Stomach (tissue), 9 donors: Measurements from ENCODE around the gene CPVL. TPM values are rescaled to one million over a fixed set of nuclear protein-coding genes. Genes with fewer than 3 reads are reported as not detected.
A peak's percentile ranks its signal among the peaks of the same experiment; 100 is the strongest.

ENCODE experiments used
- DNase-seq, 2 donors: peaks; one replicate each; pipeline versions ENCODE4 v3.0.0 to v3.0.0-alpha.2; 2013 to 2019
- H3K27ac ChIP-seq, 5 donors: fragments of 200-600 bp in 4 of 5; sonication (generic) in 4 of 5; one replicate each; pipeline ENCODE4 v1.5.1; 2013 to 2019; ENCODE audit warnings: mild to moderate bottlenecking in 1 of 5, moderate library complexity in 1 of 5
- H3K27me3 ChIP-seq, 3 donors: fragments of 200-600 bp; sonication (generic); one replicate each; pipeline ENCODE4 v1.5.1; 2017 to 2019; ENCODE audit warnings: mixed run types in 1 of 3
- H3K36me3 ChIP-seq, 4 donors: fragments of 200-600 bp; sonication (generic); 1 replicate in 3 of 4; 2 replicates in 1 of 4; pipeline ENCODE4 v1.5.1; 2016 to 2019
- H3K4me1 ChIP-seq, 4 donors: fragments of 200-600 bp; sonication (generic); one replicate each; pipeline ENCODE4 v1.5.1; 2016 to 2019
- H3K4me3 ChIP-seq, 4 donors: fragments of 200-600 bp; sonication (generic) in 3 of 4; one replicate each; pipeline ENCODE4 v1.5.1; 2016 to 2019; ENCODE audit warnings: mild to moderate bottlenecking in 1 of 4
- H3K9me3 ChIP-seq, 4 donors: fragments of 200-600 bp; sonication (generic); one replicate each; pipeline ENCODE4 v1.5.1; 2016 to 2019
- CTCF ChIP-seq, 7 experiments: fragments of 450-650 bp in 4 of 7; fragments of 200-600 bp in 3 of 7; sonication (generic) in 3 of 7; IDR thresholded peaks; one replicate each; pipeline ENCODE4 v1.5.1; 2016 to 2019; ENCODE audit warnings: antibody characterized with exemption in 7 of 7, control low read depth in 2 of 7, mild to moderate bottlenecking in 1 of 7
- EP300 ChIP-seq: sonication (generic); formaldehyde crosslinking; IDR thresholded peaks from one replicate; pipeline ENCODE4 v1.6.1; 2017; ENCODE audit warnings: antibody characterized with exemption
- POLR2A ChIP-seq, 4 donors: fragments of 450-650 bp; IDR thresholded peaks; one replicate each; pipeline ENCODE4 v1.6.1; 2016; ENCODE audit warnings: antibody characterized with exemption in 4 of 4, control low read depth in 2 of 4, mild to moderate bottlenecking in 1 of 4, moderate library complexity in 1 of 4
- POLR2AphosphoS5 ChIP-seq, 3 donors: sonication (generic); formaldehyde crosslinking; IDR thresholded peaks; one replicate each; pipeline ENCODE4 v1.6.1; 2016; ENCODE audit warnings: antibody characterized with exemption in 3 of 3
- WGBS, 5 donors: extraction: QIAGEN DNeasy Blood & Tissue Kit in 3 of 5; methylation state at CpG; one replicate each; pipeline versions ENCODE4 v1.1.5 to v1.1.7; 2013 to 2018; 5-methylcytosine and 5-hydroxymethylcytosine counted together
- intact Hi-C: fragments of 100-400 bp; cut with DNase I; formaldehyde crosslinking; loops from one replicate; pipeline ENCODE4 v1.15.1; 2023; ENCODE audit warnings: low total_unique reads
- polyA plus RNA-seq, 3 donors: library from polyadenylated mRNA; stranded (reverse); fragments of 200-250 nt; gene quantifications; one replicate each; pipeline ENCODE4 v1.2.3, GENCODE V29; 2013
- total RNA-seq, 5 donors: library from RNA; depleted of rRNA; stranded (reverse); fragments of >200 nt; gene quantifications; one replicate each; pipeline versions ENCODE4 v1.1.0 to v1.2.3, GENCODE V29; 2014 to 2016
- donor health status: healthy with polysubstance abuse.
- donor health status: Bipolar disorder and iron deficiency.
- donor health status: healthy.

CPVL gene
- total and polyA plus RNA-seq, 8 donors, result 4.1 to 24.3 (median 17.5) TPM; not detected in 3

GRCh38 chr7:28986765-28987110, 159.6 kb downstream of the CPVL start:
- peak overlapping the region; percentile 9 to 86 (median 60) for H3K27ac ChIP-seq
- 10 to 18% (median 16%) methylated on average over 2 of the region's 2 CpGs for WGBS, 5 donors
- no peaks in the 10 kb centered on the region for H3K9me3 ChIP-seq
- H3K36me3 ChIP-seq, result no peaks in the 10 kb centered on the region
- H3K27me3 ChIP-seq, result no peaks in the 10 kb centered on the region
- intact Hi-C loops, result no loop called here
- H3K4me3 ChIP-seq, result no peak overlapping the region
- H3K4me1 ChIP-seq, result peaks cover 6 to 44% (median 36%) of the 10 kb centered on the region in 4 donors
- peak; percentile 42 to 73 (median 65) for TF ChIP-seq POLR2AphosphoS5 (IDR thresholded peaks at IDR 0.05)
- no peak for TF ChIP-seq CTCF (IDR thresholded peaks at IDR 0.05)
- TF ChIP-seq POLR2A (IDR thresholded peaks at IDR 0.05), result no peak
- no peak for TF ChIP-seq EP300
- DNase-seq, result peak in 1 of 2 donors; percentile 62

- H3K36me3 ChIP-seq, result no peaks in the 10 kb centered on the region
- peak; percentile 41 to 77 for DNase-seq
- no peak overlapping the region for H3K4me3 ChIP-seq
- H3K27me3 ChIP-seq, result no peaks in the 10 kb centered on the region
- H3K9me3 ChIP-seq, result no peaks in the 10 kb centered on the region
- intact Hi-C loops, result no loop called here
- peak overlapping the region; percentile 9 to 86 (median 60) for H3K27ac ChIP-seq
- peaks cover 6 to 47% (median 38%) of the 10 kb centered on the region in 4 donors for H3K4me1 ChIP-seq
- WGBS, 5 donors, result 28 to 49% (median 46%) methylated on average over 11 of the region's 11 CpGs
- TF ChIP-seq EP300, result no peak
- peak in 1 of 7 experiments; percentile 8 for TF ChIP-seq CTCF (IDR thresholded peaks at IDR 0.05)
- no peak for TF ChIP-seq POLR2A (IDR thresholded peaks at IDR 0.05)
- no peak for TF ChIP-seq POLR2AphosphoS5 (IDR thresholded peaks at IDR 0.05)
Measured at GRCh38 chr7:28986028-28986764, 160.1 kb downstream of the CPVL start.

GRCh38 chr7:28984631-28985030, 161.7 kb downstream of the CPVL start:
- H3K27ac ChIP-seq, result peak overlapping the region in 2 of 5 donors; percentile 28 to 49
- 51 to 65% (median 59%) methylated on average over 3 to 4 of the region's 4 CpGs for WGBS, 5 donors

GRCh38 chr7:28984217-28984616, 162.1 kb downstream of the CPVL start:
- intact Hi-C loops, result no loop called here
- no peaks in the 10 kb centered on the region for H3K36me3 ChIP-seq
- TF ChIP-seq POLR2AphosphoS5 (IDR thresholded peaks at IDR 0.05), result no peak
- no peak for TF ChIP-seq POLR2A (IDR thresholded peaks at IDR 0.05)
- TF ChIP-seq CTCF (IDR thresholded peaks at IDR 0.05), result no peak
- no peak for TF ChIP-seq EP300
- H3K9me3 ChIP-seq, result no peaks in the 10 kb centered on the region
- H3K27me3 ChIP-seq, result no peaks in the 10 kb centered on the region
- H3K27ac ChIP-seq, result peak overlapping the region in 1 of 5 donors; percentile 28
- peaks cover 6 to 53% (median 43%) of the 10 kb centered on the region in 4 donors for H3K4me1 ChIP-seq
- DNase-seq, result no peak
- H3K4me3 ChIP-seq, result no peak overlapping the region

More at GRCh38 chr7:28984631-28985030, 161.7 kb downstream of the CPVL start:
- Histone ChIP-seq H3K9me3 (no peaks in the 10 kb centered on the region), H3K36me3 (no peaks in the 10 kb centered on the region), H3K4me1 (peaks cover 6 to 53% (median 43%) of the 10 kb centered on the region in 4 donors), H3K27me3 (no peaks in the 10 kb centered on the region), H3K4me3 (no peak overlapping the region)
- peak in 1 of 3 donors; percentile 29 for TF ChIP-seq POLR2AphosphoS5 (IDR thresholded peaks at IDR 0.05)
- no peak for TF ChIP-seq POLR2A (IDR thresholded peaks at IDR 0.05)
- intact Hi-C loops, result no loop called here
- peak; percentile 44 to 65 for DNase-seq
